ENCODE results near the gene FECH. TPM values are rescaled to one million over a fixed set of nuclear protein-coding genes. Genes with fewer than 3 reads are reported as not detected.

The FECH gene
- total and polyA plus RNA-seq, 10 of the 15 experiments (the other 5 are each of a cell fraction or from before 2014, with no cell fraction given), result 9.9 to 50.0 (median 30.1) TPM

DNA sequence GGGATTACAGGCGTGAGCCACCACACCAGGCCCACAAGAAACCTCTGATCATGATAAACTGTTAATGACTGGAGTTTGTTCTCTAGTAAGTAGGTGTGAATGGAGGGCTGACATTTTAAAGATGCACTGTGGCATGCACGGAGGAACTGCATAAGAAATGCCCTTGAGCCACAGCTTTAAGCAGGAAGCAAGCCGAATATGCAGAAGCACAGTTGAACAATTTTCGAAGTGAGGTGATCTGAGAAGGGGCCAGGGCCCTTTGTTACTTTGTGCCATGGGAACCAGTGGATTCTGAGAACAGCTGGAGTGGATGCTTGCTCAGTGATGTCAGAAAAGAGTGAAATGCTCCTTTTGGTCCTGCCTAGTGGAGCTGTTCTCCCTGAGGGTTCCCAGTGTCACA is 16.3 kb downstream of the FECH start:
- WGBS (ENCODE audit: insufficient coverage, insufficient replicate concordance, low lambda C conversion rate, missing lambda C conversion rate), result 99% methylated on average over 4 of the region's 4 CpGs
- in situ Hi-C loops (cut with MboI) (no loop called here), intact Hi-C loops (cut with micrococcal nuclease; ENCODE audit: unreplicated experiment) (no loop called here)
- H3K27me3 ChIP-seq (replicated peaks in 1 of 2; ENCODE audit: control insufficient read depth in 2 of 2, insufficient read depth in 2 of 2, low read length in 1 of 2), result no peaks in the 10 kb centered on the region
- no TSS peak for BruUV-seq (replicated peaks)
- no peaks in the 10 kb centered on the region for H3K79me2 ChIP-seq (ENCODE audit: control insufficient read depth, insufficient read depth, low read length)
- POLR2A ChIA-PET, result interaction anchor here (0.7 kb wide), 1 partner anchor 21 kb away, joined by 4 read pairs; no protein-coding TSS in a partner anchor
- no peak overlapping the region for H3K9ac ChIP-seq (ENCODE audit: control insufficient read depth, insufficient read depth, low read length)
- CTCF ChIA-PET, result interaction anchor here (2.7 kb wide), 1 partner anchor 8 kb away, joined by 10 read pairs; no protein-coding TSS in a partner anchor
- RAD21 ChIA-PET (ENCODE audit: unreplicated experiment), result no interaction called here
- FAIRE-seq (no peak), ATAC-seq (no peak), DNase-seq (ENCODE audit: low read depth, low spot score) (no peak)
- H3K4me3 ChIP-seq, result no peak overlapping the region
- H2AFZ ChIP-seq (ENCODE audit: control insufficient read depth, low read depth, low read length), result no peak overlapping the region
- H3K27ac ChIP-seq (ENCODE audit: control insufficient read depth, insufficient read depth), result no peak overlapping the region
- H3K9me3 ChIP-seq (replicated peaks; ENCODE audit: control insufficient read depth, insufficient read depth, low read length), result no peaks in the 10 kb centered on the region
- H3K4me2 ChIP-seq (ENCODE audit: control insufficient read depth, insufficient read depth), result no peak overlapping the region
- no peaks in the 10 kb centered on the region for H4K20me1 ChIP-seq (ENCODE audit: control insufficient read depth, insufficient read depth)
- H3K4me1 ChIP-seq (ENCODE audit: control insufficient read depth, insufficient read depth, low read length), result no peaks in the 10 kb centered on the region
- no peak for TF ChIP-seq TBL1XR1 (IDR thresholded peaks at IDR 0.05; ENCODE audit: low read depth, low read length)
- TF ChIP-seq NFYB (IDR thresholded peaks at IDR 0.05; ENCODE audit: insufficient read depth, low read depth, low read length), result no peak
- TF ChIP-seq IKZF1 (conservative IDR thresholded peaks at IDR 0.05), result no peak
- TF ChIP-seq, protein P1, sequence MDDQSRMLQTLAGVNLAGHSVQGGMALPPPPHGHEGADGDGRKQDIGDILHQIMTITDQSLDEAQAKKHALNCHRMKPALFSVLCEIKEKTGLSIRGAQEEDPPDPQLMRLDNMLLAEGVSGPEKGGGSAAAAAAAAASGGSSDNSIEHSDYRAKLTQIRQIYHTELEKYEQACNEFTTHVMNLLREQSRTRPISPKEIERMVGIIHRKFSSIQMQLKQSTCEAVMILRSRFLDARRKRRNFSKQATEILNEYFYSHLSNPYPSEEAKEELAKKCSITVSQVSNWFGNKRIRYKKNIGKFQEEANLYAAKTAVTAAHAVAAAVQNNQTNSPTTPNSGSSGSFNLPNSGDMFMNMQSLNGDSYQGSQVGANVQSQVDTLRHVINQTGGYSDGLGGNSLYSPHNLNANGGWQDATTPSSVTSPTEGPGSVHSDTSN (IDR thresholded peaks at IDR 0.05; ENCODE audit: insufficient replicate concordance, low read depth, low read length), result no peak
- TF ChIP-seq BMI1 (IDR thresholded peaks at IDR 0.05; ENCODE audit: borderline replicate concordance), result no peak
- TF ChIP-seq EED (IDR thresholded peaks at IDR 0.05; ENCODE audit: low read depth), result no peak
- no peak for TF ChIP-seq CHD2 (IDR thresholded peaks at IDR 0.05; ENCODE audit: borderline replicate concordance, low read depth, low read length)
- no peak for TF ChIP-seq MXI1 (IDR thresholded peaks at IDR 0.05; ENCODE audit: low read depth, low read length)
- TF ChIP-seq, protein P2, sequence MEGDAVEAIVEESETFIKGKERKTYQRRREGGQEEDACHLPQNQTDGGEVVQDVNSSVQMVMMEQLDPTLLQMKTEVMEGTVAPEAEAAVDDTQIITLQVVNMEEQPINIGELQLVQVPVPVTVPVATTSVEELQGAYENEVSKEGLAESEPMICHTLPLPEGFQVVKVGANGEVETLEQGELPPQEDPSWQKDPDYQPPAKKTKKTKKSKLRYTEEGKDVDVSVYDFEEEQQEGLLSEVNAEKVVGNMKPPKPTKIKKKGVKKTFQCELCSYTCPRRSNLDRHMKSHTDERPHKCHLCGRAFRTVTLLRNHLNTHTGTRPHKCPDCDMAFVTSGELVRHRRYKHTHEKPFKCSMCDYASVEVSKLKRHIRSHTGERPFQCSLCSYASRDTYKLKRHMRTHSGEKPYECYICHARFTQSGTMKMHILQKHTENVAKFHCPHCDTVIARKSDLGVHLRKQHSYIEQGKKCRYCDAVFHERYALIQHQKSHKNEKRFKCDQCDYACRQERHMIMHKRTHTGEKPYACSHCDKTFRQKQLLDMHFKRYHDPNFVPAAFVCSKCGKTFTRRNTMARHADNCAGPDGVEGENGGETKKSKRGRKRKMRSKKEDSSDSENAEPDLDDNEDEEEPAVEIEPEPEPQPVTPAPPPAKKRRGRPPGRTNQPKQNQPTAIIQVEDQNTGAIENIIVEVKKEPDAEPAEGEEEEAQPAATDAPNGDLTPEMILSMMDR (IDR thresholded peaks at IDR 0.05 in 2 of 3, conservative IDR thresholded peaks at IDR 0.05 in 1 of 3; ENCODE audit: control insufficient read depth in 2 of 3, extremely low read depth in 1 of 3, insufficient read depth in 1 of 3, low read depth in 3 of 3, low read length in 3 of 3), result no peak
- SMC1A ChIA-PET (ENCODE audit: uncharacterized antibody, unreplicated experiment), result interaction anchor here (0.7 to 1.8 kb wide), 3 partner anchors 10 to 12 kb away, joined by 3 to 10 read pairs (median 6); no protein-coding TSS in a partner anchor
- peaks cover 0 to 9% of the 10 kb centered on the region in 2 experiments; a peak in 3 of 4 replicates for H3K36me3 ChIP-seq (ENCODE audit: control insufficient read depth in 2 of 2, insufficient read depth in 2 of 2, low read length in 1 of 2)

Measured in GM12878 (cell line).